Adipocyte (in vitro differentiated cells): ENCODE measurements around the gene OCA2.

Experiments
- DNase-seq: peaks from one replicate; pipeline ENCODE4 v3.0.0-alpha.2; 2015; ENCODE audit warnings: low read depth
- H3K27me3 ChIP-seq: replicated peaks from 2 replicates; pipeline ENCODE4 v1.7.0; 2013; ENCODE audit warnings: mild to moderate bottlenecking, low read length, moderate library complexity; ENCODE audit not compliant: control insufficient read depth, insufficient read depth
- H3K36me3 ChIP-seq: 2 replicates; pipeline ENCODE4 v1.7.0; 2013; ENCODE audit warnings: low read length, mild to moderate bottlenecking, moderate library complexity; ENCODE audit not compliant: control insufficient read depth, insufficient read depth, severe bottlenecking
- H3K4me1 ChIP-seq: 2 replicates; pipeline ENCODE4 v1.7.0; 2013; ENCODE audit warnings: mild to moderate bottlenecking, low read length, moderate library complexity; ENCODE audit not compliant: control insufficient read depth, insufficient read depth
- H3K4me3 ChIP-seq: 2 replicates; pipeline ENCODE4 v1.7.0; 2013; ENCODE audit warnings: mild to moderate bottlenecking, low read length, moderate library complexity
- H3K9ac ChIP-seq: 2 replicates; pipeline ENCODE4 v1.7.0; 2013; ENCODE audit warnings: mild to moderate bottlenecking, low read length, moderate library complexity
- H3K9me3 ChIP-seq: 2 replicates; pipeline ENCODE4 v1.7.0; 2013; ENCODE audit warnings: mild to moderate bottlenecking, low read length, moderate library complexity; ENCODE audit not compliant: control insufficient read depth

OCA2 gene

GRCh38 chr15:28117432-28117990 lies 18.4 kb upstream of the OCA2 start:
- no peak for DNase-seq
- peaks cover 90% of the 10 kb centered on the region for H3K36me3 ChIP-seq
- peaks cover 11% of the 10 kb centered on the region for H3K4me1 ChIP-seq
- no peaks in the 10 kb centered on the region for H3K27me3 ChIP-seq
- H3K4me3 ChIP-seq, result no peak overlapping the region
- no peaks in the 10 kb centered on the region for H3K9me3 ChIP-seq
- H3K9ac ChIP-seq, result no peak overlapping the region

GRCh38 chr15:28116521-28117431 lies 17.7 kb upstream of the OCA2 start:
- Histone ChIP-seq H3K36me3 (peaks cover 91% of the 10 kb centered on the region), H3K9ac (no peak overlapping the region), H3K4me1 (peaks cover 11% of the 10 kb centered on the region), H3K9me3 (no peaks in the 10 kb centered on the region), H3K27me3 (no peaks in the 10 kb centered on the region), H3K4me3 (no peak overlapping the region)
- DNase-seq, result no peak

GRCh38 chr15:28115871-28116270 lies 16.8 kb upstream of the OCA2 start:
- H3K27me3 ChIP-seq, result no peaks in the 10 kb centered on the region
- no peak for DNase-seq
- no peak overlapping the region for H3K4me3 ChIP-seq
- peaks cover 11% of the 10 kb centered on the region for H3K4me1 ChIP-seq
- peaks cover 93% of the 10 kb centered on the region for H3K36me3 ChIP-seq
- no peaks in the 10 kb centered on the region for H3K9me3 ChIP-seq
- no peak overlapping the region for H3K9ac ChIP-seq

GRCh38 chr15:28114721-28115622 lies 15.9 kb upstream of the OCA2 start:
- no peak overlapping the region for H3K9ac ChIP-seq
- no peaks in the 10 kb centered on the region for H3K27me3 ChIP-seq
- H3K9me3 ChIP-seq, result no peaks in the 10 kb centered on the region
- H3K36me3 ChIP-seq, result peaks cover 87% of the 10 kb centered on the region
- peaks cover 13% of the 10 kb centered on the region for H3K4me1 ChIP-seq
- DNase-seq, result peak; percentile 11
- no peak overlapping the region for H3K4me3 ChIP-seq

- Histone ChIP-seq H3K36me3 (peaks cover 80% of the 10 kb centered on the region), H3K4me3 (no peak overlapping the region), H3K4me1 (peaks cover 7% of the 10 kb centered on the region), H3K9ac (no peak overlapping the region), H3K27me3 (no peaks in the 10 kb centered on the region), H3K9me3 (no peaks in the 10 kb centered on the region)
- no peak for DNase-seq
These were observed 15.0 kb upstream of the OCA2 start for GRCh38 chr15:28114114-28114455.

GRCh38 chr15:28113394-28114113 lies 14.4 kb upstream of the OCA2 start:
- Histone ChIP-seq H3K4me1 (peaks cover 7% of the 10 kb centered on the region), H3K4me3 (no peak overlapping the region), H3K9me3 (no peaks in the 10 kb centered on the region), H3K36me3 (peaks cover 76% of the 10 kb centered on the region), H3K9ac (no peak overlapping the region), H3K27me3 (no peaks in the 10 kb centered on the region)
- DNase-seq, result no peak

- Histone ChIP-seq H3K9me3 (no peaks in the 10 kb centered on the region), H3K9ac (no peak overlapping the region), H3K4me3 (no peak overlapping the region), H3K36me3 (peaks cover 70% of the 10 kb centered on the region), H3K4me1 (peaks cover 7% of the 10 kb centered on the region), H3K27me3 (no peaks in the 10 kb centered on the region)
- DNase-seq, result no peak
These were observed 13.8 kb upstream of the OCA2 start for GRCh38 chr15:28112962-28113361.

- no peaks in the 10 kb centered on the region for H3K9me3 ChIP-seq
- no peaks in the 10 kb centered on the region for H3K27me3 ChIP-seq
- no peak for DNase-seq
- no peak overlapping the region for H3K9ac ChIP-seq
- H3K4me3 ChIP-seq, result no peak overlapping the region
- peaks cover 64% of the 10 kb centered on the region for H3K36me3 ChIP-seq
- peaks cover 13% of the 10 kb centered on the region for H3K4me1 ChIP-seq
These were observed 13.1 kb upstream of the OCA2 start for GRCh38 chr15:28112101-28112760.

- H3K9ac ChIP-seq, result no peak overlapping the region
- H3K36me3 ChIP-seq, result peaks cover 57% of the 10 kb centered on the region
- no peak for DNase-seq
- no peak overlapping the region for H3K4me3 ChIP-seq
- H3K27me3 ChIP-seq, result no peaks in the 10 kb centered on the region
- H3K9me3 ChIP-seq, result no peaks in the 10 kb centered on the region
- peaks cover 13% of the 10 kb centered on the region for H3K4me1 ChIP-seq
These were observed 12.4 kb upstream of the OCA2 start for GRCh38 chr15:28111543-28111942.

GRCh38 chr15:28110481-28110881 lies 11.4 kb upstream of the OCA2 start:
- no peaks in the 10 kb centered on the region for H3K9me3 ChIP-seq
- peaks cover 7% of the 10 kb centered on the region for H3K27me3 ChIP-seq
- no peak for DNase-seq
- H3K4me3 ChIP-seq, result no peak overlapping the region
- H3K36me3 ChIP-seq, result peaks cover 47% of the 10 kb centered on the region
- H3K4me1 ChIP-seq, result peaks cover 16% of the 10 kb centered on the region
- no peak overlapping the region for H3K9ac ChIP-seq
